Measurements from ENCODE around the gene RFT1.

RFT1 gene

GRCh38 chr3:53157974-53158580, 27.8 kb upstream of the RFT1 start:
- WGBS (ENCODE audit: extremely low coverage, insufficient coverage, insufficient read length) = no CpG with 5 or more reads among the region's 3 CpGs
- peak overlapping the region; percentile 10 for H3K4me3 ChIP-seq (ENCODE audit: low read depth, low read length)
- H4K8ac ChIP-seq (ENCODE audit: low read depth, low read length) = no peak overlapping the region
- no peak overlapping the region for H3K9ac ChIP-seq (ENCODE audit: low read length)
- H2AFZ ChIP-seq (ENCODE audit: insufficient read depth, low read length, poor library complexity) = no peak overlapping the region
- peaks cover 2 to 10% of the 10 kb centered on the region in 2 experiments for H3K4me1 ChIP-seq (ENCODE audit: control insufficient read depth in 1 of 2, insufficient read depth in 2 of 2, low read length in 2 of 2)
- H3K23ac ChIP-seq (ENCODE audit: low read length) = no peak overlapping the region
- H3K4ac ChIP-seq (ENCODE audit: low read depth, low read length) = no peak overlapping the region
- H2BK12ac ChIP-seq (ENCODE audit: low read length) = no peak overlapping the region
- peaks cover 3% of the 10 kb centered on the region for H3K9me3 ChIP-seq (ENCODE audit: insufficient read depth, low read depth, low read length)
- peaks cover 5% of the 10 kb centered on the region for H3K79me2 ChIP-seq (ENCODE audit: control insufficient read depth, insufficient read depth, low read length, poor library complexity)
- H3K18ac ChIP-seq (ENCODE audit: low read length) = no peak overlapping the region
- no peak overlapping the region for H2BK120ac ChIP-seq (ENCODE audit: insufficient read depth, low read length, poor library complexity)
- no peak overlapping the region for H2BK5ac ChIP-seq (ENCODE audit: low read depth, low read length, poor library complexity)
- H2AK5ac ChIP-seq (ENCODE audit: low read length) = no peak overlapping the region
- no peak overlapping the region for H4K91ac ChIP-seq (ENCODE audit: low read depth, low read length)
- H3K27ac ChIP-seq (ENCODE audit: low read depth, low read length) = no peak overlapping the region
- no peaks in the 10 kb centered on the region for H3K36me3 ChIP-seq (ENCODE audit: control insufficient read depth in 1 of 2, insufficient read depth in 2 of 2, low read length in 2 of 2)
- peaks cover 6% of the 10 kb centered on the region for H3K79me1 ChIP-seq (ENCODE audit: low read length)
- no peak overlapping the region for H4K12ac ChIP-seq (ENCODE audit: low read depth, low read length)
- H3K14ac ChIP-seq (ENCODE audit: low read length) = no peak overlapping the region
- no peak for DNase-seq
- no peak overlapping the region for H3K4me2 ChIP-seq (ENCODE audit: low read length)
- peaks cover 10% of the 10 kb centered on the region for H3K27me3 ChIP-seq (ENCODE audit: insufficient read depth, low read length)

- WGBS (ENCODE audit: extremely low coverage, insufficient coverage, insufficient read length) = no CpG with 5 or more reads among the region's 36 CpGs
- no peak overlapping the region for H3K27ac ChIP-seq (ENCODE audit: low read depth, low read length)
Measured at GRCh38 chr3:53156368-53156834, 26.2 kb upstream of the RFT1 start.

DNA sequence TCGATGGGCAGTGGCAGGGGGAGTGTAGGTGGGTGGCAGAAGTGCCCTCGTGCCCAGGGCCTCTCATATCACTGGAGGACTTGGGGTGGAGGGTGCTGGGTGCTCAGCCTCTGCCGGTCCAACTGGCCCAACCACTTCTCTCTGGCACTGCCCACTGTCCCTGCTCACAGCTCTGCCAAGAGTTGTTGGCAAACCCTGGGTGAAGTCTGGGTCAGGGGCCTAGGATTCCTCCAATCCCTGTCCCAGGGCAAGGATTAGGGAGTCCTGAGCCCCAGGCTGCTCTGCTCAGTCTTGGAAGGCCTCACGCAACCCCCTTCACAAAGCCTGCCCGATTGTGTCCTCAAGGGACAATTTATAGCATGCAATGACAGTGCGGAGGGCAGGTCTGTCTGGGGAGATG, 25.5 kb upstream of the RFT1 start:
- no peak overlapping the region for H2BK5ac ChIP-seq (ENCODE audit: low read depth, low read length, poor library complexity)
- no peak overlapping the region for H4K8ac ChIP-seq (ENCODE audit: low read depth, low read length)
- no peak overlapping the region for H3K14ac ChIP-seq (ENCODE audit: low read length)
- H3K23ac ChIP-seq (ENCODE audit: low read length) = no peak overlapping the region
- no peak overlapping the region for H3K18ac ChIP-seq (ENCODE audit: low read length)
- no peak overlapping the region for H3K9ac ChIP-seq (ENCODE audit: low read length)
- H3K4me1 ChIP-seq (ENCODE audit: control insufficient read depth in 1 of 2, insufficient read depth in 2 of 2, low read length in 2 of 2) = peaks cover 2 to 3% of the 10 kb centered on the region in 2 experiments
- no CpG with 5 or more reads among the region's 6 CpGs for WGBS (ENCODE audit: extremely low coverage, insufficient coverage, insufficient read length)
- H3K27ac ChIP-seq (ENCODE audit: low read depth, low read length) = no peak overlapping the region
- peaks cover 10% of the 10 kb centered on the region for H3K27me3 ChIP-seq (ENCODE audit: insufficient read depth, low read length)
- no peak overlapping the region for H3K4ac ChIP-seq (ENCODE audit: low read depth, low read length)
- no peak for DNase-seq
- no peak overlapping the region for H2BK12ac ChIP-seq (ENCODE audit: low read length)
- no peak overlapping the region for H4K12ac ChIP-seq (ENCODE audit: low read depth, low read length)
- H3K4me2 ChIP-seq (ENCODE audit: low read length) = no peak overlapping the region
- no peak overlapping the region for H4K91ac ChIP-seq (ENCODE audit: low read depth, low read length)
- H2AFZ ChIP-seq (ENCODE audit: insufficient read depth, low read length, poor library complexity) = no peak overlapping the region
- H2BK120ac ChIP-seq (ENCODE audit: insufficient read depth, low read length, poor library complexity) = no peak overlapping the region
- H3K36me3 ChIP-seq (ENCODE audit: control insufficient read depth in 1 of 2, insufficient read depth in 2 of 2, low read length in 2 of 2) = no peaks in the 10 kb centered on the region
- no peak overlapping the region for H3K4me3 ChIP-seq (ENCODE audit: low read depth, low read length)
- no peak overlapping the region for H2AK5ac ChIP-seq (ENCODE audit: low read length)
- peaks cover under 1% of the 10 kb centered on the region for H3K79me2 ChIP-seq (ENCODE audit: control insufficient read depth, insufficient read depth, low read length, poor library complexity)
- peaks cover 3% of the 10 kb centered on the region for H3K9me3 ChIP-seq (ENCODE audit: insufficient read depth, low read depth, low read length)
- H3K79me1 ChIP-seq (ENCODE audit: low read length) = peaks cover under 1% of the 10 kb centered on the region

More at GRCh38 chr3:53156368-53156834, 26.2 kb upstream of the RFT1 start:
- H3K79me2 ChIP-seq (ENCODE audit: control insufficient read depth, insufficient read depth, low read length, poor library complexity) = peaks cover 3% of the 10 kb centered on the region
- H3K4ac ChIP-seq (ENCODE audit: low read depth, low read length) = no peak overlapping the region
- H4K91ac ChIP-seq (ENCODE audit: low read depth, low read length) = no peak overlapping the region
- no peaks in the 10 kb centered on the region for H3K36me3 ChIP-seq (ENCODE audit: control insufficient read depth in 1 of 2, insufficient read depth in 2 of 2, low read length in 2 of 2)
- H3K4me3 ChIP-seq (ENCODE audit: low read depth, low read length) = no peak overlapping the region
- H2AFZ ChIP-seq (ENCODE audit: insufficient read depth, low read length, poor library complexity) = no peak overlapping the region
- no peak overlapping the region for H4K8ac ChIP-seq (ENCODE audit: low read depth, low read length)
- DNase-seq = no peak
- peaks cover 3% of the 10 kb centered on the region for H3K9me3 ChIP-seq (ENCODE audit: insufficient read depth, low read depth, low read length)
- peaks cover 2 to 4% of the 10 kb centered on the region in 2 experiments for H3K4me1 ChIP-seq (ENCODE audit: control insufficient read depth in 1 of 2, insufficient read depth in 2 of 2, low read length in 2 of 2)
- H2BK5ac ChIP-seq (ENCODE audit: low read depth, low read length, poor library complexity) = no peak overlapping the region
- no peak overlapping the region for H2BK120ac ChIP-seq (ENCODE audit: insufficient read depth, low read length, poor library complexity)
- H3K23ac ChIP-seq (ENCODE audit: low read length) = no peak overlapping the region
- peaks cover 4% of the 10 kb centered on the region for H3K79me1 ChIP-seq (ENCODE audit: low read length)
- no peak overlapping the region for H3K14ac ChIP-seq (ENCODE audit: low read length)
- no peak overlapping the region for H3K9ac ChIP-seq (ENCODE audit: low read length)
- H3K27me3 ChIP-seq (ENCODE audit: insufficient read depth, low read length) = peaks cover 10% of the 10 kb centered on the region
- no peak overlapping the region for H3K4me2 ChIP-seq (ENCODE audit: low read length)
- H2AK5ac ChIP-seq (ENCODE audit: low read length) = no peak overlapping the region
- H4K12ac ChIP-seq (ENCODE audit: low read depth, low read length) = no peak overlapping the region
- H3K18ac ChIP-seq (ENCODE audit: low read length) = no peak overlapping the region
- no peak overlapping the region for H2BK12ac ChIP-seq (ENCODE audit: low read length)

GRCh38 chr3:53154881-53155285, 24.6 kb upstream of the RFT1 start:
- DNase-seq = no peak
- H4K12ac ChIP-seq (ENCODE audit: low read depth, low read length) = no peak overlapping the region
- peaks cover 7% of the 10 kb centered on the region for H3K27me3 ChIP-seq (ENCODE audit: insufficient read depth, low read length)
- H3K79me2 ChIP-seq (ENCODE audit: control insufficient read depth, insufficient read depth, low read length, poor library complexity) = no peaks in the 10 kb centered on the region
- no CpG with 5 or more reads among the region's 4 CpGs for WGBS (ENCODE audit: extremely low coverage, insufficient coverage, insufficient read length)
- peaks cover 3% of the 10 kb centered on the region for H3K9me3 ChIP-seq (ENCODE audit: insufficient read depth, low read depth, low read length)
- H3K27ac ChIP-seq (ENCODE audit: low read depth, low read length) = no peak overlapping the region
- no peaks in the 10 kb centered on the region for H3K79me1 ChIP-seq (ENCODE audit: low read length)
- no peak overlapping the region for H3K9ac ChIP-seq (ENCODE audit: low read length)
- H2AK5ac ChIP-seq (ENCODE audit: low read length) = no peak overlapping the region
- H3K4me1 ChIP-seq (ENCODE audit: control insufficient read depth in 1 of 2, insufficient read depth in 2 of 2, low read length in 2 of 2) = peaks cover 0 to 2% of the 10 kb centered on the region in 2 experiments
- H3K4me3 ChIP-seq (ENCODE audit: low read depth, low read length) = no peak overlapping the region
- H4K91ac ChIP-seq (ENCODE audit: low read depth, low read length) = no peak overlapping the region
- H4K8ac ChIP-seq (ENCODE audit: low read depth, low read length) = no peak overlapping the region
- H2AFZ ChIP-seq (ENCODE audit: insufficient read depth, low read length, poor library complexity) = no peak overlapping the region
- no peak overlapping the region for H3K14ac ChIP-seq (ENCODE audit: low read length)
- H3K4me2 ChIP-seq (ENCODE audit: low read length) = no peak overlapping the region
- H3K23ac ChIP-seq (ENCODE audit: low read length) = no peak overlapping the region
- H3K36me3 ChIP-seq (ENCODE audit: control insufficient read depth in 1 of 2, insufficient read depth in 2 of 2, low read length in 2 of 2) = no peaks in the 10 kb centered on the region
- H2BK12ac ChIP-seq (ENCODE audit: low read length) = no peak overlapping the region
- no peak overlapping the region for H3K18ac ChIP-seq (ENCODE audit: low read length)
- H3K4ac ChIP-seq (ENCODE audit: low read depth, low read length) = no peak overlapping the region
- H2BK5ac ChIP-seq (ENCODE audit: low read depth, low read length, poor library complexity) = no peak overlapping the region
- no peak overlapping the region for H2BK120ac ChIP-seq (ENCODE audit: insufficient read depth, low read length, poor library complexity)
